Activated naive CD4-positive, alpha-beta T cell (primary cell): ENCODE measurements around the gene ZNRF1.
A peak's percentile ranks its signal among the peaks of the same experiment; 100 is the strongest.
"Not testable (repeated sequence)": the region's sequence is repeated elsewhere in the genome, so short reads cannot be mapped to it uniquely, and the experiment has no call there.

ENCODE experiments used
- DNase-seq, 4 experiments: peaks; one replicate each; lab custom pipeline; 2025; lab: John Stamatoyannopoulos, UW

Gene ZNRF1

DNA sequence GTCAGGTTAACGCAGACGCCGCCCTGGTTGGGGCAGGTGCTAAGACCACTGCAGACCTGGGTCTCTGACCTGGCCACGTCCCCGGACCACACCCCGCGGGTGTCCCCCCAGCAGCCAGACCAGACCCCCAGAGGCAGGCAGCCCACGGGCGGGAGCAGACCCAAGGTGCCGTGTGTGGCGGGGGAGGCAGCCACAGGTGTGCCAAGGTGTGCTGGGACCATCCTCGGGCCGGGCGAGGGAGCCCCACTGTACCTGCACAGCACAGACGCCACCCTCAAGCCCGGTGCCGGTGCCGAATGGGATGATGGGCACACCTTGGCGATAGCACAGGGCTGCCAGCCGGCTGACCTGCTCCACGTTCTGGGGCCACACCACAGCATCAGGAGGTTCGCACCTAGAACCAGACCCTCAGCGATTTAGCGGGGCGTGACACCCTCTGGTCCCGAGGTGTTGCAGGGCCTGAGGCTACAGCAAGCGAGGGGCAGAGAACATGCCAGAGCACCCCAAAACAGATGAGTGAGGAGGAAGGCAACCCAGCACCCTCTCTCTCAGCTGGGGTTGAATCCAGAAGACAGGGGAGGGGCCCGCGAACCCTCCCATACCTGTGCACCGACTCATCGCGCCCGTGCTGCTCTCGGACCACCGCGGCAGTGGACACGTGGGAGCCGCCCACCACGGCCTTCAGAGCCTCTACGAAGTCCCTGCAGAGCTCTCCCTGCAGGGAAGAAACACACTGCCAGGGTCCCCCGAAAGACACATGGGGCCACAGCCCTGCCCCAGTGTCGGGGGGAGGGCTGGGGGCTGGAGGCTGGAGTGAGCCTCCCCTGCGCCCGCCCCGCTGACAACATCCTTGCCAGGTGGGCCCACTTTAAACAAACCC lies 116.4 kb downstream of the ZNRF1 start:
- DNase-seq = no peak

- peak in 1 of 4 experiments; percentile 18 for DNase-seq
Measured at GRCh38 chr16:75116081-75116910, 117.5 kb downstream of the ZNRF1 start, which contains the start of gene LDHD. Gene LDHD (minus strand): TSS chr16:75116780. CDS start chr16:75116720, 60 bp downstream.

DNA sequence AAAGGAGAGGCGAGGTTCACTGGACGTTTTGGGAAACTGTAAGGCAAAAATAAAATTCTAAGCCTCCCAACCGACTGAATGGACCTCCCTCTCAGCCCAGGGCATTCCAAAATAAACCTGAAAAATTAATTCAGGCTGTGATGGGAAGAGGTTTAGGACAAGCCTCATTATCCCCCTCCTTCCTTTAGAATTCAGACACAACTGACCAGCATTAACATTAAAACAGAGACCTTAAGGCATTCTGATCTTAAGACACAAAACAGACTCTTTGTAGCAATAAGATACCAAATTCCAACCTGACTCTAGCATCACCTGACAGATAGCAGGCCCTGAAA lies 118.1 kb downstream of the ZNRF1 start:
- DNase-seq = no peak

DNA sequence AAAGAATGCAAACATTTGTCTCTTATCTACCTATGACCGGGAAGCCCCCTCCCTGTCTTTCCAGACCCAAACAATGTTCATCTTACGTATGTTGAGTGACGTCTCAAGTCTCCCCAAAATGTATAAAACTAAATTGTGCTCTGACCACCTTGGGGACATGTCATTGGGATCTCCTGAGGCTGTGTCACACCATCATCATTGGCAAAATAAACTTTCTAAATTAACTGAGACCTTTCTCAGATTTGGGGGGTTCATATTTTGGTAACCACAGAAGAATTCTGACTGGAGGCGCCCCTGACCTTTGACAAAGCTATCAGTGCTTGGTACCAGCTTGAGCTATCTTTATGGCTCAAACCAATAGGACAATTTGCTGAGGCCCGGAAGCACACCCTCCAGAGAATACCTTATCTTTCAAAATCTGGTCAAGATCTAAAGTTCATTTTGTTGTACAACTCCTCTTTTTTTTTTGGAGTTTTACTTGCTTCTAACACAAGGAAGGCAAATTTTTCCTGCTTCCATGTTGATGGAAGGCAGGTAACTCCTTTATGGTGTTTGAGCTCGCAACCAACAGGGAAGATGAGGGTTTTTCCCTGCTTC lies 120.2 kb downstream of the ZNRF1 start:
- no peak for DNase-seq

- DNase-seq = no peak
Measured at GRCh38 chr16:75120253-75120652, 121.4 kb downstream of the ZNRF1 start.

DNA sequence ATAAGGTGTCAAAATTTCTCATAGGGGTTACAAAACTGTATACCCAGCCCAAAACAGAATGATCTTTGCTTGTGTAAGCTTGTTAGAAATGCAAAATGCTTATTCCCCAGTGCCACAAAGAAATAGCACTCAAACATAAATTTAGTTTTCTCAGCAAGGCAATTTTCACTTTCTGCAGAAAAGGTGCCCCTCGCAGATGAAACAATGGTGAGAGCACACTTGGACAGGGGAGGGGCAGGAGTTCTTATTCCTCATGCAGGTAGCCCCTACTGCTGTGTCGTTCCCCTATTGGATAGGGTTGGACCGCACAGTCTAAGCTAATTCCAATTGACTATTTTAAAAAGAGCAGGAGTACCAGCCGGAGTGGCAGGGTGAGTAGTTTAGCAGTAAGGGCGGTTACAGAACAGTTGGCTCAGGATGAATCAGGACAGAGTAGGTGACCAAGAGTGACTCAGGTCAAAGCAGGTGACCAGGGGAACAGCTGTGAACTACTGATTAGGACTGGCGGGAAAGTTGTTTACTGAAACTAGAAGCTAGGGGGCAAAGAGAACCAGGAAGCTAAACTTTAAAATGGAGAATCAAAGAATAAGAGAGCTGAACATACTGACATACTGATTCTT lies 123.2 kb downstream of the ZNRF1 start:
- no peak for DNase-seq

GRCh38 chr16:75122609-75123008 lies 123.8 kb downstream of the ZNRF1 start:
- DNase-seq = no peak

- no peak for DNase-seq
Measured at GRCh38 chr16:75127713-75128415, 129.0 kb downstream of the ZNRF1 start.

DNA sequence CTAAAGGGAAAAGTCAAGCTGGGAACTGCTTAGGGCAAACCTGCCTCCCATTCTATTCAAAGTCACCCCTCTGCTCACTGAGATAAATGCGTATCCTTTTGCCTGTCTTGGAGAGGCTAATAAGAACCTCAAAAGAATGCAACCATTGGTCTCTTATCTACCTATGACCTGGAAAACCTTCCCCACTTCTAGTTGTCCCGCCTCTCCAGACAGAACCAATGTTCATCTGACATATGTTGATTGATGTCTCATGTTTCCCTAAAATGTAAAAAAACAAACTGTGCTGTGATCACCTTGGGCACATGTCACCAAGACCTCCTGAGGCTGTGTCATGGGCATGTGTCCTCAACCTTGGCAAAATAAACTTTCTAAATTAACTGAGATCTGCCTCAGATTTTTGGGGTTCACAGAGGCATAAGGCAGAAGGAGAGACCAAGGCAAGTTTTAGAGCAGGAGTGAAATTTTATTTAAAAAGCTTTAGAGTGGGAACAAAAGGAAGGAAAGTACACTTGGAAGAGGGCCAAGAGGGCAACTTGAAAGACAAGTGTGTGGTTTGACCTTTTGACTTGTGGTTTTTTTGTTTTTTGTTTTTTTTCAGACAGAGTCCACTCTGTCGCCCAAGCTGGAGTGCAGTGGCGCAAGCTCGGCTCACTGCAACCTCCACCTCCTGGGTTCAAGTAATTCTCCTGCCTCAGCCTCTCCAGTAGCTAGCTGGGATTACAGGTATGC lies 130.8 kb downstream of the ZNRF1 start:
- not testable (repeated sequence) for DNase-seq

DNA sequence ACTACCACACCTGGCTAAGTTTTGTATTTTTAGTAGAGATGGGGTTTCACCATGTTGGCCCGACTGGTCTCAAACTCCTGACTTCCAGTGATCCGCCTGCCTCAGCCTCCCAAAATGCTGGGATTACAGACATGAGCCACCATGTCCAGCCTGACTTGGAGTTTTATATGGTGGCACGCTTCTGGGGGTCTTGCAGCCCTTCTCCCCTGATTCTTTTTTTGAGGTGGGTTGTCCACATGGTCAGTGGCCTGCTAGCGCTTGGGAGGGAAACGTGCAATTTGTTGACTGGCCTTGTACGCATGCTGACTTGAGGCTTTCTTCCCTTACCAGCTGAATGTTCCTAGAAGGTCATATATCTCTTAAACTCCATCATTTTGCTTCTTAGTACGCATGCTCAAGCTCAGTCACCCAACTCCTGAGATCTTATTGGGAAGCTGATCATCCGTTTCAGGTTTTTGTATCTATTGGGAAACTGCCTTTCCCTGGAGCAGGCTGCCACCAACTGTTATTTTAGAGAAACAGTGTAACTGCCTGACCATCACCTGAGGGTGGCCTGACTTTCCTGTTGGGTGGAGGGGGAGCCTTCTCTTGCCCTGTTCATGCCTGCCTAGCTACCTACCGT lies 131.4 kb downstream of the ZNRF1 start:
- no peak for DNase-seq

GRCh38 chr16:75131081-75131480 lies 132.3 kb downstream of the ZNRF1 start:
- DNase-seq = no peak

GRCh38 chr16:75138233-75138632 lies 139.4 kb downstream of the ZNRF1 start:
- no peak for DNase-seq

- no peak for DNase-seq
Measured at GRCh38 chr16:75138636-75139035, 139.8 kb downstream of the ZNRF1 start.

DNA sequence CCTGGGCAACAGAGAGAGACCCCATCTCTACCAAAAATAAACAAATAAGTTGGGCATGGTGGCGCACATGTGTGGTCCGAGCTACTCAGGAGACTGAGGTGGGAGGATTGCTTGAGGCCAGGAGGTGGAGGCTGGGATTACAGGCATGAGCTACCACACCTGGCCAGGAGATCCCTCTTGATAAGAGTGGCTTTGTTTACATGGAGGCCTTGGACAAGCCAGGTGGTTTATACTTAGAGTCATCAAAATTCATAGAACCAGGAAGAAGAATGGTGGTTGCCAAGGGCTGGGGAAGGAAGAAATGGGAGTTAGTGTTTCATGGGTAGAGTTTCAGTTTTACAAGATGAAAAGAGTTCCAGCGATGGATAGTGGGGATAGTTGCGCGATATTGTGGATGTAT lies 140.7 kb downstream of the ZNRF1 start:
- no peak for DNase-seq

DNA sequence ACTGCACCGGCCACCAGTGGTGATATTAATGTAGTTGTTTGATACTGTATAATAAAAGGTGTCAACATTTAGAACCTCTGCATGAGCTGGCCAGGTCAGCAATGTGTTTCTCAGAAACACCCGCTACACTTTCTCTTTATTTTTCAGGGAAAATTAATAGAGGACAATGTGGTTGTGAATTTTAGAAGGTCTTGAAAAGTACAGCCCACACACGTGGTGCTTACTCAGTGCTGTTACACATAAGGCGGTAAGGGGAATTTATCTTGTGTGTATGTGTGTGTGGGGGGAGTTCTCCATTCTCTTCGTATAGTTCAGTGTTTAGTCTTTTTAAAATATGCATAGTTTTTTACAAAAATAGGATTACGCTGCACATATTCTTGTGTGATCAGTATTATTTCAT lies 145.1 kb downstream of the ZNRF1 start:
- DNase-seq = no peak

- DNase-seq = no peak
Measured at GRCh38 chr16:75147968-75148310, 149.1 kb downstream of the ZNRF1 start.

DNA sequence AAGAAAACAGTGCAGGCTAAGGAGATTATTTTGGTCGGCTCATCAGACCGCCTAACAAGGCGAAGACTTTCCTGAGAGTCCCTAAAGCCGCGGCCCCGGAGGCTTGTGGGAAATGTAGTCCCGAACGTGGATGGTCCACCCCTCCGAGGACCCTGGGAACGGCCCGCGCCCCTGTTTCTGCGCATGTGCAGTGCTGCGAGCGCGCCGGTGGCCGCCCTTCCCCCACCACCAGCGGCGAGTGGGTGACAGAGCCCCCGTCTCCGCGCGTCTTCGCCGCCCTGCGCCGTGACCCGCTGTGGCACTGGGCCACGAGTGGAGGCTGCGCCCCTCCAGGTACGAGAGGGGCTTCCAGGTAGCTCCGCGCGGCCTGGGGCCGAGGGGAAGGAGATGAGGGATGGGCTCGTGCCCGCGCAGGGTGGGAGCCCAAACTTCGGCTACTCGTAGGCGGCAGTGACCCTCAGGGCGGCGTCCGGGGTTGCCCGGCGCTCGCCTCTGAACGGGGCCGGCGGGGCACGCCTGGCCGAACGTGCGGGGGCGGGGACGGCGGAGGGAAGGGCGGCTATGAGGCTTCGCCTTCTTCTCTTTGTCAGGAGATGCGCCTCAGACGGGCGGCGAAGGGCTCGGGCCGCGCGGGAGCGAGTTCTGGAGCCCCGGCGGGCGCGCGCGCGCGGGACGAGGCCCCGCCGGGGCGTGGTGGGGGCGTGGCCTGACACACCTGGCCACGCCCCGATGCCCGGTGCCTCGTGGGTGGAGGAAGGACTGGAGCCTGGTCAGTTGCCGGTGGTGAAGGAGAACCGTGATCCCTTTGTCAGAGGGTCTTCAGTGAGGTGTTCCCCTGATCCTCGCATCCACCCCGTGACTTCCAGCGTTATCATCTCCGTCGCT lies 149.7 kb downstream of the ZNRF1 start, which contains the start of gene ZFP1:
ZFP1 (plus strand) TSS at position 214 of the 885 bp plus-strand sequence. CDS start 4,428 bp downstream, outside the sequence.
- DNase-seq = peak; percentile 89 to 94 (median 90)

DNA sequence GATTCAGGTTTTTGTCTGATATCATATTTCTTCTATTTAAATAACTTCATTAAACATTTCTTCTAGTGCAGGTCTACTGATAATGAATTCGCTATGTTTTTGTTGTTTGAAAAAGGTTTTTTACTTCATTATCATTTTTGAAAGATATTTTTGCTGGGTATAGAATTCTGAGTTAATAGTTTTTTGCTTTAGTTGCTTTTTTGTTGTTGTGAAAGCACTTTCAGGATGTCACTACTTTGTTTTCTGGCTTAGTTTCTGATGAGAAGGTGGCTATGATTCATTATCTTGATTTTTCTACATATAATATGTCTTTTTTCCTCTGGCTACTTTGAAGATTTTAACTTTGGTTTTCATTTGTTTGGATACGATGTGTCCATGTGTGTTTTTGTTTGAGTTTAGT lies 153.0 kb downstream of the ZNRF1 start:
- DNase-seq = no peak

GRCh38 chr16:75152635-75153034 lies 153.8 kb downstream of the ZNRF1 start:
- no peak for DNase-seq
